Endothelial cell of umbilical vein (primary cell): Measurements from ENCODE around the gene IGFBP1. TPM values are rescaled to one million over a fixed set of nuclear protein-coding genes. Genes with fewer than 3 reads are reported as not detected.

Source experiments
- BruUV-seq: library from RNA; stranded (reverse); fragments of 400-500 nt; replicated peaks from 2 replicates; lab custom pipeline; 2021; lab: Mats Ljungman, UMichigan
- CTCF ChIA-PET: fragments of 300-600, 350-600 bp; sonication (Branson Sonifier 250); formaldehyde crosslinking; loops from one replicate; lab custom pipeline; 2021; ENCODE audit warnings: antibody characterized with exemption, inconsistent platforms; lab: Charles Lee
- POLR2A ChIA-PET: fragments of 300-600, 350-600 bp; sonication (Branson Sonifier 250); formaldehyde crosslinking; loops from one replicate; lab custom pipeline; 2021; ENCODE audit warnings: antibody characterized with exemption, inconsistent platforms; lab: Charles Lee
- DNase-seq: peaks from one replicate; pipeline ENCODE4 v3.0.0-alpha.2; 2011; ENCODE audit warnings: low read depth, low spot score
- FAIRE-seq: peaks from 2 replicates; lab custom pipeline; 2011; peaks lifted over from hg19 to GRCh38; lab: Jason Lieb, UNC
- H2AFZ ChIP-seq: 2 replicates; pipeline ENCODE4 v1.6.0; 2012; ENCODE audit warnings: low read depth, low read length, control low read depth, inconsistent platforms
- H3K27ac ChIP-seq: 2 replicates; pipeline ENCODE4 v1.5.1; 2011; ENCODE audit warnings: low read depth, mild to moderate bottlenecking, control low read depth, low read length, moderate library complexity; ENCODE audit not compliant: insufficient read depth
- H3K27me3 ChIP-seq, 2 experiments: 2 replicates each; pipeline versions ENCODE4 v1.6.0 to v1.6.1; 2011; ENCODE audit warnings: low read length in 2 of 2, mixed read lengths in 1 of 2; ENCODE audit not compliant: control insufficient read depth in 2 of 2, insufficient read depth in 2 of 2
- H3K36me3 ChIP-seq, 2 experiments: 2 replicates in 1 of 2; 3 replicates in 1 of 2; pipeline ENCODE4 v1.5.1; 2011; ENCODE audit warnings: low read length in 2 of 2, mild to moderate bottlenecking in 1 of 2, moderate library complexity in 1 of 2; ENCODE audit not compliant: control insufficient read depth in 2 of 2, insufficient read depth in 2 of 2; ENCODE audit errors: extremely low read depth in 1 of 2
- H3K4me1 ChIP-seq: 3 replicates; pipeline ENCODE4 v1.5.1; 2011; ENCODE audit warnings: mild to moderate bottlenecking, low read length; ENCODE audit not compliant: control insufficient read depth, insufficient read depth; ENCODE audit errors: extremely low read depth
- H3K4me2 ChIP-seq: 2 replicates; pipeline ENCODE4 v1.6.1; 2011; ENCODE audit warnings: low read length, control low read depth, mixed read lengths; ENCODE audit not compliant: insufficient read depth
- H3K4me3 ChIP-seq, 3 experiments: fragments of 200-600 bp in 1 of 3; sonication (generic), shearing (Covaris generic) in 1 of 3; replicated peaks in 1 of 3; 2 replicates each; pipeline ENCODE4 v1.5.1; 2011 to 2016; ENCODE audit warnings: control low read depth in 3 of 3, low read length in 3 of 3, mild to moderate bottlenecking in 2 of 3, inconsistent platforms in 1 of 3, low read depth in 1 of 3, moderate library complexity in 1 of 3; ENCODE audit not compliant: insufficient read depth in 1 of 3
- H3K79me2 ChIP-seq: 2 replicates; pipeline ENCODE4 v1.6.0; 2012; ENCODE audit warnings: low read length, inconsistent platforms; ENCODE audit not compliant: control insufficient read depth, insufficient read depth
- H3K9ac ChIP-seq: replicated peaks from 2 replicates; pipeline ENCODE3; 2011; ENCODE audit warnings: low read length, control low read depth; ENCODE audit not compliant: insufficient read depth; ENCODE audit errors: extremely low read depth
- H3K9me1 ChIP-seq: replicated peaks from 3 replicates; pipeline ENCODE4 v1.6.0; 2011; ENCODE audit warnings: mild to moderate bottlenecking, low read length; ENCODE audit not compliant: control insufficient read depth, insufficient read depth; ENCODE audit errors: extremely low read depth
- H3K9me3 ChIP-seq: replicated peaks from 2 replicates; pipeline ENCODE4 v1.5.1; 2012; ENCODE audit warnings: low read length, inconsistent platforms; ENCODE audit not compliant: control insufficient read depth, insufficient read depth
- H4K20me1 ChIP-seq: replicated peaks from 2 replicates; pipeline ENCODE3; 2011; ENCODE audit warnings: mild to moderate bottlenecking, low read length; ENCODE audit not compliant: control insufficient read depth, insufficient read depth; ENCODE audit errors: extremely low read depth
- EZH2 ChIP-seq: IDR thresholded peaks from 2 replicates; pipeline ENCODE4 v1.6.1; 2012; ENCODE audit warnings: borderline replicate concordance, low read depth, mild to moderate bottlenecking, moderate library complexity, low read length, inconsistent platforms; ENCODE audit not compliant: severe bottlenecking
- FOS ChIP-seq: IDR thresholded peaks from 2 replicates; pipeline ENCODE4 v1.6.1; 2011; ENCODE audit warnings: mild to moderate bottlenecking, low read length, moderate library complexity, borderline replicate concordance; ENCODE audit not compliant: insufficient read depth
- GATA2 ChIP-seq: IDR thresholded peaks from 2 replicates; pipeline ENCODE4 v1.7.0; 2011; ENCODE audit warnings: low read depth, mild to moderate bottlenecking, moderate library complexity, mixed read lengths, low read length; ENCODE audit not compliant: insufficient read length, insufficient read depth
- JUN ChIP-seq: IDR thresholded peaks from 2 replicates; pipeline ENCODE4 v1.6.1; 2011; ENCODE audit warnings: borderline replicate concordance, low read depth; ENCODE audit not compliant: insufficient read length, insufficient read depth
- MYC ChIP-seq: IDR thresholded peaks from one replicate; pipeline ENCODE4 v1.6.1; 2011; ENCODE audit warnings: mild to moderate bottlenecking, low read depth, low read length
- POLR2A ChIP-seq: IDR thresholded peaks from 2 replicates; pipeline ENCODE4 v1.6.1; 2012; ENCODE audit warnings: low read depth, mild to moderate bottlenecking, control low read depth, low read length
- POLR2AphosphoS5 ChIP-seq: IDR thresholded peaks from 2 replicates; pipeline ENCODE4 v1.6.1; 2012; ENCODE audit warnings: low read depth, mild to moderate bottlenecking, control low read depth, low read length, moderate library complexity; ENCODE audit not compliant: insufficient read depth
- dilution Hi-C: fragments of 300-500 bp; cut with MboI; formaldehyde crosslinking; loops from one replicate; pipeline ENCODE4 v1.15.0; 2019; ENCODE audit warnings: low sequenced_read_pairs; ENCODE audit not compliant: extremely low pct_ligation_motif_present
- intact Hi-C: fragments of 100-400 bp; cut with micrococcal nuclease; formaldehyde crosslinking; loops from one replicate; pipeline ENCODE4 v1.10.0; 2022
- polyA plus RNA-seq, 4 experiments: library from polyadenylated mRNA; depleted of rRNA in 3 of 4; stranded (reverse) in 3 of 4; unstranded in 1 of 4; fragments of >200 nt; gene quantifications; 2 replicates each; pipeline versions ENCODE4 v1.2.1 to v1.2.3, GENCODE V29; 2011 to 2012; ENCODE audit warnings: missing spikeins in 1 of 4
- total RNA-seq: library from RNA; stranded (reverse); gene quantifications from 2 replicates; pipeline ENCODE4 v1.2.3, GENCODE V29; 2021
- TF ChIP-seq, protein P1 (sequence below): IDR thresholded peaks from 2 replicates; pipeline ENCODE4 v1.6.1; 2011; ENCODE audit not compliant: insufficient read depth, insufficient read length
- TF ChIP-seq, protein P2 (sequence below), 2 donors: IDR thresholded peaks; 1 replicate in 1 of 2; 2 replicates in 1 of 2; pipeline ENCODE4 v1.5.1; 2011; ENCODE audit warnings: low read length in 2 of 2, mild to moderate bottlenecking in 2 of 2, moderate library complexity in 2 of 2, control low read depth in 1 of 2, inconsistent platforms in 1 of 2, low read depth in 1 of 2; ENCODE audit not compliant: insufficient read depth in 1 of 2; ENCODE audit errors: extremely low read depth in 1 of 2

IGFBP1 gene
- total and polyA plus RNA-seq, 2 donors (not counting 3 experiments of a cell fraction or from before 2014, with no cell fraction given), result 0.57 to 4.0 TPM

DNA sequence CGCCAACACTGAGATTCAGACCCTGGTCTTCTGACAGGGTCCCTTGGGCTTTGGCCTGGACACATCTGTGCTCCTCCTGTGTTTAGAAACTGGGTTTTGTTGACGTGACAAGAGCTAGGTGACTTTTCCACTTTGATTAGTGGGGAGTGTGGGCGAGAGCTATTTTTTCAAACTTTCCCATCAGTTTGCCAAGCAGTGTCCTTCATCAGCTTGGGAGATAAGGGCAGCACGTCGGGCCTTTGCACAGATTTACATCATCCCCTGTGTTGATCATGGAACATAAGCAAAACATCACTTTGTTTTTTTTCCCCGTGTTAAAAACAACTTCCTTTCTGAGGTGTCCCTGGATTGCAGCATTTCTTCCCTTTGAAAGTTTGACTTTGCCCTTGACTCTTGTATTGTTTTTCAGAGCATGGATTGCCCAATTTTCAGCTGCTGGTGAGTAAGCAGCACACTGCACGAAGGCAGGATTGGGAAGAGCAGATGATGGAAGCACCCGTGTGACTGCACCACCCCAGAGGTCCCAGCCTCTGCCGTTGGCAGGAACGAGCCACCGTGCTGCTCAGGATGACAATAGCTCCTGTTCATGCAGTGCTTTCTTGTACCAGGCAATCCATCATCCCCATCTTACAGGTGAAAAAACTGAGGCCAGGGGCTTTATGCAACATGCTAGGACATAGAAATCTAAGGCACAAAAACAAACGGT lies 6.4 kb upstream of the IGFBP1 start:
- no peaks in the 10 kb centered on the region for H3K9me3 ChIP-seq
- no peak overlapping the region for H2AFZ ChIP-seq
- dilution Hi-C loops (no loop called here), intact Hi-C loops (no loop called here)
- H4K20me1 ChIP-seq, result no peaks in the 10 kb centered on the region
- H3K9me1 ChIP-seq, result no peaks in the 10 kb centered on the region
- ChIA-PET POLR2A (no interaction called here), CTCF (interaction anchor here (1.3 kb wide), 1 partner anchor 9 kb away, joined by 5 read pairs; no protein-coding TSS in a partner anchor)
- no peak for FAIRE-seq
- H3K4me2 ChIP-seq, result no peak overlapping the region
- no peaks in the 10 kb centered on the region for H3K27me3 ChIP-seq
- H3K4me1 ChIP-seq, result peaks cover 14% of the 10 kb centered on the region
- H3K79me2 ChIP-seq, result no peaks in the 10 kb centered on the region
- H3K27ac ChIP-seq, result no peak overlapping the region
- no peaks in the 10 kb centered on the region for H3K36me3 ChIP-seq
- BruUV-seq, result no TSS peak
- H3K9ac ChIP-seq, result no peak overlapping the region
- TF ChIP-seq GATA2, result no peak
- no peak for TF ChIP-seq EZH2
- TF ChIP-seq POLR2A, result no peak
- no peak for TF ChIP-seq JUN
- TF ChIP-seq FOS, result no peak
- TF ChIP-seq POLR2AphosphoS5, result no peak
- TF ChIP-seq, protein P1, sequence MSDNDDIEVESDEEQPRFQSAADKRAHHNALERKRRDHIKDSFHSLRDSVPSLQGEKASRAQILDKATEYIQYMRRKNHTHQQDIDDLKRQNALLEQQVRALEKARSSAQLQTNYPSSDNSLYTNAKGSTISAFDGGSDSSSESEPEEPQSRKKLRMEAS, result no peak
- TF ChIP-seq, protein P2, sequence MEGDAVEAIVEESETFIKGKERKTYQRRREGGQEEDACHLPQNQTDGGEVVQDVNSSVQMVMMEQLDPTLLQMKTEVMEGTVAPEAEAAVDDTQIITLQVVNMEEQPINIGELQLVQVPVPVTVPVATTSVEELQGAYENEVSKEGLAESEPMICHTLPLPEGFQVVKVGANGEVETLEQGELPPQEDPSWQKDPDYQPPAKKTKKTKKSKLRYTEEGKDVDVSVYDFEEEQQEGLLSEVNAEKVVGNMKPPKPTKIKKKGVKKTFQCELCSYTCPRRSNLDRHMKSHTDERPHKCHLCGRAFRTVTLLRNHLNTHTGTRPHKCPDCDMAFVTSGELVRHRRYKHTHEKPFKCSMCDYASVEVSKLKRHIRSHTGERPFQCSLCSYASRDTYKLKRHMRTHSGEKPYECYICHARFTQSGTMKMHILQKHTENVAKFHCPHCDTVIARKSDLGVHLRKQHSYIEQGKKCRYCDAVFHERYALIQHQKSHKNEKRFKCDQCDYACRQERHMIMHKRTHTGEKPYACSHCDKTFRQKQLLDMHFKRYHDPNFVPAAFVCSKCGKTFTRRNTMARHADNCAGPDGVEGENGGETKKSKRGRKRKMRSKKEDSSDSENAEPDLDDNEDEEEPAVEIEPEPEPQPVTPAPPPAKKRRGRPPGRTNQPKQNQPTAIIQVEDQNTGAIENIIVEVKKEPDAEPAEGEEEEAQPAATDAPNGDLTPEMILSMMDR (IDR thresholded peaks at IDR 0.05; ENCODE audit: extremely low read depth in 1 of 2, insufficient read depth in 1 of 2, low read depth in 1 of 2, low read length in 2 of 2), result no peak
- no peak for TF ChIP-seq MYC
- H3K4me3 ChIP-seq, result no peak overlapping the region
- DNase-seq, result no peak
